Raji (cell line): ENCODE results near the gene ACACB.

Source experiments
- POLR2A ChIP-seq: IDR thresholded peaks from 2 replicates; pipeline ENCODE4 v1.6.1; 2011; ENCODE audit warnings: low read depth, low read length, control low read depth; ENCODE audit not compliant: insufficient read depth

Gene ACACB

DNA sequence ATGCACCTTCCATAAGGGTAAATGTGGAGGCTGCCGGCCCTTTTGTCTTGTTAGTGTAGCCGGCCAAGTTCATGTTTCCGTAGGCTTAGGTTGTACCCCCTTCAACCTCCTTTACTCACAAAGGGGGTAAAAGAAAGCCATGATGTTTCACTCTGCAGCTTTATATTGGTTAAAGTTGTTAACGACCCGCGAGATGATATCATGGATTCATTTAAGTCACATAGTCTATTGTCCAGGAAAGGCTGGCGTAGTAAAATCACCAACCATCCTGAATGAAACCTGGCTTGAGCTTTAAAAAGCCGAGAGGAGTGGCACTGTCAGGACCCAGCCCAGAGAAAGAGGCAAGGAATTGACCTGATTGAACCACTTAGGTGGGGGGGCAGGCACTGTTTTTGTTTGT, 17.7 kb upstream of the ACACB start:
- TF ChIP-seq POLR2A, result no peak

DNA sequence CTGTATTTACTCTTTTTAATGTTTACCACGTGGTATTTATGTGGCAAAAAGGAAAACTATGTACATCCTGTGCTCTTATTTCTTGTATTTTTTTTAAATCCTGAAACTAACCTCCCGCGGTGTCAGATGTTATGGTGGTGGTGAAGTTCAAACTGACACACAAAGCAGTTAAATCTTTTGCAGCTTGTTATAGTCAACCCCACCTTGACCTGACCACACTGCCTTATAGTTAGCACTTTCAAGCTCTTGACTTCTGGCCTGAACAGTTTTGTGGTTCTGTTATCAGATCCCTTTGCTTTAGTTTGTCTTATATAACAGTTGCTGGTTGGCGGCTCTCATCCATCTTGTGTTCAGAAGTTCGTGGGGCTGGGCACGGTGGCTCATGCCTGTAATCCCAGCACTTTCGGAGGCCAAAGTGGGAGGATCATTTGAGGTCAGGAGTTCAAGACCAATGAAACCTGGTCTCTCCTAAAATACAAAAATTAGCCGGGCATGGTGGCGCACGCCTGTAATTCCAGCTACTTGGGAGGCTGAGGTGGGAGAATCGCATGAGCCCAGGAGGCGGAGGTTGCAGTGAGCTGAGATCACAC, 16.9 kb upstream of the ACACB start:
- no peak for TF ChIP-seq POLR2A

DNA sequence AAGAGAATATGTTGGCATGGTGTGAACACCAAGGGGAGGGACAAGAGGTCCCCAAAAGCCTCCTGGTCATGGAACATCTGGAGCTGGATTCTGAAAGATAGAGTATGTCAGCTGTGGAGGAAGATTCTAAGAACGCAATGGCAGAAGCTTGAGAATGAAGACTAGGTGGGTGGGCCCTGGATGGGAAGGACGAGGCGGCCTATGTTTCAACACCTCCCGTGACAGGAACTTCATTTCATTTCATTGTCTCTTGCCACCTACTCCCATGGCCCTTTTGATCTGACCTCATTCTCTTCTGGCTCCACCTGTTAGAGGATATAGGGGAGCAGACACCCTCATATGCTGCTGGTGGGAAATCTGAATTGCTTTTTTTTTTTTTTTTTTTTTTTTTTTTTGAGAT, 15.6 kb upstream of the ACACB start:
- TF ChIP-seq POLR2A, result no peak

DNA sequence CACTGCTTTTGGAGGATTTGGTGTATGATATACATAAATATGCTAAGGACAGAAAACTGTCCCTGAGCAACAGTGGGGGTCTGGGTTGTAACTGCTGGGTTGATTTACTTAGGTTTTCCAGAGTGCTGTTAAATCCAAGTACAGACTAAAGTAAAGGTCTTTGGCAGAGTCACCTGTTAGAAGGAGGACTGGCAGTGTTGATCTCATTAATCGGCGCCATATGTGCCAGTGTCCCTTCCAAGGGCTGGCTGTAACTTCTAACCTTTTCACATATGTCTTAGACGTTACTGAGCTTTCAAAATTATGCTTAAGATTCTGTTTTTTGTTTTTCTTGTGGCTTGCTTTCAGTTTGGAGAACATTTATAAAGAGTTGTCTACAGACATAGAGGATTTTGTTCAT, 13.9 kb upstream of the ACACB start:
- TF ChIP-seq POLR2A, result no peak

DNA sequence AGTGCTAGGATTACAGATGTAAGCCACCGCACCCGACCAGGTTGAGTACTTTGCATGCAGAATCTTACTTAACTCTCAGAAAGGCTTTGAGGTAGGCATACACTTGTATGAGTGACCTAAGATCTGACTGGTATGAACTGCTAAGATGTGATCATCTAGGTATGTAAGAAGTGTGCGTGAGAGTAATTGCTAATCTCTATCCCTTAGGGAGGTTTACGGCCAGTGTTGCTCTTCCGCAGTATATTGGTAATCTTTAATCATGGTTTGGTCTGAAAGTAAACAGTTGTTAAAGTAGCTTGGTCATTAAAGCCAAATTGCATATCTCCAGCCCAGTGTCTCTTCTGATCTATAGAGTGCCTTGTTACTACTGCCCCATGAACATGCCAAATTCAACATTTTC, 11.2 kb upstream of the ACACB start:
- TF ChIP-seq POLR2A, result no peak

DNA sequence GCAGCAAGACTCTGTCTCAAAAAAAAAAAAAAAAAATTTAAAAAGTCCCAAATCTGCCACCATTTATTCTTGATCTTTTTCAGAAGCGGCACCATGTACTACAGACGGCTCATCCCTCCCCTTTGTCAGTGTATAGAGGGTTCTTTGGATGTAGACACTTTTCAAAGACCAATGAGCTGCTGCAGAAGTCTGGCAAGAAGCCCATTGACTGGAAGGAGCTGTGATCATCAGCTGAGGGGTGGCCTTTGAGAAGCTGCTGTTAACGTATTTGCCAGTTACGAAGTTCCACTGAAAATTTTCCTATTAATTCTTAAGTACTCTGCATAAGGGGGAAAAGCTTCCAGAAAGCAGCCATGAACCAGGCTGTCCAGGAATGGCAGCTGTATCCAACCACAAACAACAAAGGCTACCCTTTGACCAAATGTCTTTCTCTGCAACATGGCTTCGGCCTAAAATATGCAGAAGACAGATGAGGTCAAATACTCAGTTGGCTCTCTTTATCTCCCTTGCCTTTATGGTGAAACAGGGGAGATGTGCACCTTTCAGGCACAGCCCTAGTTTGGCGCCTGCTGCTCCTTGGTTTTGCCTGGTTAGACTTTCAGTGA, 6.5 kb upstream of the ACACB start:
- no peak for TF ChIP-seq POLR2A

DNA sequence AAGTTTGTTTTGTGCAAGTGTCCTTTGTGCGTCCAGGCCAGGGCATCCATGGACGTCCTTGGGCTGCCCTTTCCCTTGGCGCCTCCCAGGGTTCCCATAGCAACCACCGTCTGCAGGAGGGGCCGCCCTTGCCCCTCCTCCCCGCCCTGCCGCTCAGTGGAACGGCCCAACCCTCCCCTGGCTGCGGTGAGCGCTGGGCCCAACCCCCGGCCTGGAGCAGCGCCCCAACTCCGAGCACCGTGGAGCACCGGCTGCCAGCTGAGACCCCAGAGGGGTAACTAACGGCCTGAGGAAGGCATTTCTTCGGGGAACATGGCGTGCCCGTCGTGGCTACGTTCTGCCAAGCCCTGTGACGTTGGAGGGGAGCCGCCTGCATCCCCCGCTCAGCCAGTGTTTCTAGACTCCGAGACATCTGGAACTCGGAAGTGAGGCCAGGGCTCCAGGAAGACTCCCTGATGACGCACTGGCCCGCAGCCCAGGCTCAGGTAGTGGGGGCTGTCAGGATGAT, 5.3 kb upstream of the ACACB start:
- no peak for TF ChIP-seq POLR2A

DNA sequence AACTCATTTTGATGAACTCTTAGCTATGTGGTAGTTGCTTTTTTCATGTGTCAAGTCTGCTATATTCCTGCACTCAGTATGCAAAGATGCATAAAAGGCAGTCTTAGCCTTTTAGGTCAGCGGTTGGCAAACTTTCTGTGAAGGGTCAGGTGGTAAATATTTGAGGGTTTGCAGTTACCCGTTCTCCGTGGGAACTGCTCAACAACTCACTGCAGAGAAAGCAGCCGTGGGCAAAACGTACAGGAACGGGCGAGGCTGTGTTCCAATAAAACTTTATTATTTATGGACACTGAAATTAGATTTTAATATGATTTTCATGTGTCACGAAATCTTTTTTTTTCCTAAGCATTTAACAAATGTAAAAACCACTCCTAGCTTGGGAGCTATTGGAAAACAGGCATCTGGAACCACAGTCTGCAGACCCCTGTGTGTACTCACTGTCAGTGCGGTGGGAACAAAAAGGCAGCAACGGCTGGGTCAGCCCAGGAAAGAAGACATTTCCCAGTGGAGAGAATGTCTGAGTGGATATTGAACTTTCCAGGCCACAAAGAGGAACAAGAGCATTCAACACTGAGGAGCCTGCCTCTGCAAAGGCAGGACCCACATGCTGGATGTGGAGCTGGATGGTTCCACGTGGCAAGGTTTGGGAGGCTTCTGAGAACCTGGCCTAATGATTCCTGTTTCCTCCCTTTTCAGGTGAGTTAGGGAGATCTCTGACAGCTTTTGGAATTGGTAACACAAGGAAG, 3.5 kb upstream of the ACACB start:
- TF ChIP-seq POLR2A, result no peak

DNA sequence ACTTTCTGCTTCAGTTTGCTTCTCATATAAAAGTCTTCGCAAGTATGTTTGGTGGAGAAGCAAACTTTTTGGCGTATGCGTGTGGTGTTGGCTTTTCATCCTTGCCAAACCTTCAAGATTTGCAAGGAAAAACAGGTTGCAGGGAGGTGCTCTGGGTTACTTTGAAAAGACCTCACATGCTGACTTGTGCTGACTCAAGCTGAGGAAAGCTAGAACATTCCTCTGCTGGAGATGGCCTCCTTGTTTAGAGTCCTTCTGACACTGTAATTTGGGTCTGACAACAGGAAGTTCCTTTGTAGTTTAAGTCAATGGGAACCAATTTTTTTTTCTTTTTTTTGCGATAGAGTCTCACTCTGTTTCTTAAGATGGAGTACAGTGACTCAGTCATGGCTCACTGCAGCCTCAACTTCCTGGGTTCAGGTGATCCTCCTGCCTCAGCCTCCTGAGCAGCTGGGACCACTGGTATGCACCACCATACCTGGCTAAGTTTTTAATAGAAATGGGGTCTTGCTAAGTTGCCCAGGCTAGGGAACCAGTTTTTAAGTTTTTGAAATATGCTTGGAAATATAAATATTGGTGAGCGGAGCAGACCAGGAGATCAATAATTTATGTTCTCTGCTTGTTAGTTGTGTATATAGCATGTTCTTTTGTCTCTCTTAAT, 2.6 kb upstream of the ACACB start:
- no peak for TF ChIP-seq POLR2A

DNA sequence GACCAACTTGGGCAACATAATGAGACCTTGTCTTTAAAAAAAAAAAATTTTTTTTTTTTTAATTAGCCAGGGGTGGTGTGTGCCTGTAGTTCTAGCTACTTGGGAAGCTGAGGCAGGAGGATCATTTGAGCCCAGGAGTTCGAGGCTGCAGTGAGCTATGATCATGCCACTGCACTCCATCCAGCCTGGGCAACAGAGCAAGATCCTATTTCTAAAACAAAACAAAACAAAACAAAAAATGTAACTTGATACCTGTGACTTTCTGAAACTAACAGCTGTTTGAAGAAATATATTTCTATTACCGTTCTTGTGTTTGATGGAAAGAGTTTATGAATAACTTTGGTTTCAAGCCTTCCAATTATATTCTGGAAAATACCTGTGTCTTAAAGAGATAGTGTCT, 1.7 kb upstream of the ACACB start:
- no peak for TF ChIP-seq POLR2A

DNA sequence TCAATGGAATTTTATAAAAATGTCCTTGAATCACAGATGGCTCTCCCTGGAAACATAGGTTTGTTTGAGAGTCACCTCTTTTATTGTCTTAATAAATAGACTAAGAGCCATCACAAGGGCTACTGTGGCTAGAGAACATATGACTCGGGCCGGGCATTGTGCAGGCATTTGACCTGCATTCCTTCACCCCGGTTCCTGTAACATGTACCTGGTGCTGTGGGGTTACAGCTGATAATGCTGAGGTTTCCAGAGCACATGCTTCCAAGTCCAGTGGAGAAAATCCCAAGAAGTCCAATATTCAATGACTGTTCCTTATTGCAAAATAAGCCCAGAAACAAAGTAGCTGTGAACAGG, 1.0 kb upstream of the ACACB start:
- no peak for TF ChIP-seq POLR2A

DNA sequence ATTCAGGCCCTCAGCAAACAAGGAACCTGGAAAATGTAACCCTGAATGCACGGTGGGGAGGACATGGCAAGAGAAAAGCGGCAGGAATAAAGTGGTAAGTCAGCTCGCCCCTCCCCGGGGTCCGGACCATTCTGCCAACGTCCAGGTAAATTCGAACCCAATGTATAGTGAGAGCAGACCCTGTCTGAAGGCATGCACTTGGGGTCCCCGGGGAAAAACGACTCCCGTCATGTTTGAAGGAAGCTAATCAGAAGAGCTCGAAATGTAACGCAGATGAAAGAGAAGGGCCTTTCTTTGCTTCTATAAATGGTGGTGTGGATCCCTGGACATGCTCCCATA, 193 bp downstream of the ACACB start:
- no peak for TF ChIP-seq POLR2A

DNA sequence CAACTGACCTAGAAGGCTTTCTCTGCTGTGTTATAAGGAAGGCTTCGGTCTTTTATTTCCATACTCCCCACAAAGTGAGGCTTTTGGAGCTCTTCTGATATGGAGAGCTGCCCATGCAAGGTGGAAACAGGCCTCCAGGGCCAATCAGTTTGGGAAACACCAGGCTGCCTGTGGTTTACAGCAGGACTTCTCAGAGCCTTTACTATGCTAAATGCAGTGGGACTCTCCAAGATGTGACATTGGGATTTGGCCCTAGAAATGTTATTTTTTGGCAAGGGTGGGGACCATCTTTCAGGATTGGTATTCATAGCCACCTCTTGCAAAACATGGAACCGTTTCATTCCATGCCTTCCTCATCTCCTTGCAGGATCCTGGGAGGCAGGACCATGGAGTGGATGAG, 3.7 kb downstream of the ACACB start:
- no peak for TF ChIP-seq POLR2A

DNA sequence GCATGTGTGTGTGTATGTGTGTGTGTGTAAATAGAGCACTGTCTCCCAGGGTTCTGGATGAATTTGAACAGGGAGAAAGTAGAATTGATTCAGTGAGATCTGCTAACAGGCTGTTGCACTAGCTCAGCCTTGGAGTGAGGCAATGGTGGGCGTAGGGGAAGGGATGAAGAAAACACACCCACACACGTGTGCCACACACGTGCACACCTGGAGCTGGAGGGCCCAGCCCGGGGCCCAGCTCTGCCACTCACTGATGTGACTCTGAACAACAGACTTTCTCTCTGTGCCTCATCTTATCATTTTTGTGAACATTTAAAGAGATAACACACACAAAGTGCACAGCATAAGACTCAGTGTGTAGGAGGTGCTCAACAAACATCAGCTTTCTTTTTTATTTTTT, 4.2 kb downstream of the ACACB start:
- no peak for TF ChIP-seq POLR2A

DNA sequence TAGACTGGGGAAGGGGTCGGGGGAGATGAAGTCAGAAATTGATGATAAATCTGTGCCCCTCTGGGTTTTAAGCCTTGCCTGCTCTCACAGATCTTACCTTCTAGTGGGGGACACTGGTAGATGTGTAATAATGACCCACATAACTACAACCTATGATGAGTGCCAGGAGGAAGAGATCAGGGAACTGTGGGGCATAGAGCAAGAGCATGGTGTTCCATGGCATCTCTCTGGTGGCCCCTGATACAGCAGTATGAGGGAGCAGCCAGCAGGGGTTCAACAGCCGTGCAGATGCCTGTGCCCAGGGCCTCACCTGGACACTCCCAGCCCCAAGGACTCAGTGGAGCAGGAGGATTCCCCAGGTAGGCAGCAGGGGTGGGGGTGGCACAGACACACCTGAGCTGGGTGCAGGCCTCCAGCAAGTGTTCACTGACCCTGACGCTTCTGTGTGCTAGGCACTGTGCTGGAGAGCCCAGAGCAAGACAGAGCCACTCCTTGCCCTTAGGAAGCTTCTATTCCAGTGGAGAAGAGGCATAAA, 5.0 kb downstream of the ACACB start:
- TF ChIP-seq POLR2A, result no peak
